Activated effector memory CD4-positive, alpha-beta T cell treated with anti-CD3 and anti-CD28 coated beads, Interleukin-2, amount 50 U/mL, for 16 hours (primary cell): Measurements from ENCODE around the gene WRNIP1.
A peak's percentile ranks its signal among the peaks of the same experiment; 100 is the strongest.

Experiments
- DNase-seq: peaks from one replicate; pipeline ENCODE4 v3.0.0-alpha.2; 2020

Gene WRNIP1

DNA sequence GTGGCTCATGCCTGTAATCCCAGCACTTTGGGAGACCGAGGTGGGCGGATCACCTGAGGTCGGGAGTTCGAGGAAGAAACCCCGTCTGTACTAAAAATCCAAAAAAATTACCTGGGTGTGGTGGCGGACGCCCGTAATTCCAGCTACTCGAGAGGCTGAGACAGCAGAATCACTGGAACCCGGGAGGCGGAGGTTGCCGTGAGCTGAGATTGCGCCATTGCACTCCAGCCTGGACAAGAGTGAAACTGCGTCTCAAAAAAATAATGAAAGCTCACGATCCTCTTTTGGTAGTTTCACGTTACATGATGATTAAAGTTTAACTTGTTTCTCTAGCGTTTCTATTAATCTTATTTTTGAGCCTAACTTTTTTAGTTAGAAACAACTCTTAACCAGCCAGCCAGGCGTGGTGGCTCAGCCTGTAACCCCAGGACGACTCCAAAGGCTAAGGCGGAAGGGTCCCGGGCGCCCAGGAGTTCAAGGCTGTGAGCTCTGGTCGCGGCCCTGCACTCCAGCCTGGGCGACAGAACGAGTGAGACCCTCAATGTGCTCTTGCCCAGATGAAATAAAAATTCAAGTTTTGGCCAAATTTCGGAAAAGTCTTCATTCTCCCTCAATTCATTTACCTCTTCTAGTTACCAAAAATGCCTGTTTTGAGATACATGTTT lies 1.2 kb upstream of the WRNIP1 start:
- DNase-seq = no peak

DNA sequence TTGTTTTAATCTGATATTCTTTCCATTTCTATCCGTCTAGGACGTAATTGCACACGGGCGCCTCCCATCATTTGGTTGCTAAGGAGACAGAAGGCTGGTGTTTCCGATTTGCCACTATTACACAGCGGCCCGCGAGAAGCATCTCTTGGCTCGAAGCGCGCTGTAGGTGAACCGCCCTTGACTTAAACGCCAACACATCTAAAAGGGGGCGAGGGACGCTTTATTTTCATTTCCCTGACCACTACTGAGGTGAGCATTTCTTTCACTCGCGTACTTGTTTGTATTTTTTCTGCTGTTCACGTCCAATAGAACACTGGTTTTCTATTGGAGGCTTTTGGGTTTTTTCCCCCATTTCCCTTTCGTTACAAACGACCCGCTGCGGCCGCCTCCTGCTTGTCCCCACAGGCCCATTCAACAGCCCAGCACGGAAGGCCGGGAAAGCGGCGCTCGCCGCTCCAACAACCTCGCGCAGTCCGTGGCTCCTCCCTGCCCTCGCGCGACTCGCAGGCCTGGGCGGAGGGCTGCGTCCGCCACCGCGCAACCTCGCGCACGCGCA lies 505 bp upstream of the WRNIP1 start:
- DNase-seq = peak; percentile 86

DNA sequence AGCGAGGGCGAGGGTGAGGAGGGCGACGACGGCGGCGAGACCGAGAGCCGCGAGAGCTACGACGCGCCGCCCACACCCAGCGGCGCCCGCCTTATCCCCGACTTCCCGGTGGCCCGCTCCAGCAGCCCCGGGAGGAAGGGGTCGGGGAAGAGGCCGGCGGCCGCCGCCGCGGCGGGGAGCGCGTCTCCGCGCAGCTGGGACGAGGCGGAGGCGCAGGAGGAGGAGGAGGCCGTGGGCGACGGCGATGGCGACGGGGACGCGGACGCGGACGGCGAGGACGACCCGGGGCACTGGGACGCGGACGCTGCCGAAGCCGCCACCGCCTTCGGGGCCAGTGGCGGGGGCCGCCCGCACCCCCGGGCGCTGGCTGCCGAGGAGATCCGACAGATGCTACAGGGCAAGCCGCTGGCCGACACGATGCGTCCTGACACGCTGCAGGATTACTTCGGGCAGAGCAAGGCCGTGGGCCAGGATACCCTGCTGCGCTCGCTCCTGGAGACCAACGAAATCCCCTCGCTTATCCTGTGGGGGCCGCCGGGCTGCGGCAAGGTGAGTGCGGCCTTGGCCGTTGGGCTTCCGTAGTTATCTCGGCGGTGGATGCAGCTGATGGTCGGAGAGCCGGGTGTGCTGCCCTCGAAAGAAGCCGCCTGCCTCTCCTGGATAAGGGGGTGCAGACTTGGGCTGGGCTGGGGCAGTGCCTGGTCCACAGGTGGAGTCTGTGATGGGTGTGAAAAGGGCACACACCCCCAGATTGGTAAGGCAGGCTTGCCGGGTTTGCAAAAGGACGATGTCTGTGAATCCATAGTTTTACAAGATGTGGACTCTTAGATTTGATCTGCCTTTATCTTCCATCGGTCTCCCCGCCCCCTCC lies 938 bp downstream of the WRNIP1 start:
- DNase-seq = peak; percentile 82

DNA sequence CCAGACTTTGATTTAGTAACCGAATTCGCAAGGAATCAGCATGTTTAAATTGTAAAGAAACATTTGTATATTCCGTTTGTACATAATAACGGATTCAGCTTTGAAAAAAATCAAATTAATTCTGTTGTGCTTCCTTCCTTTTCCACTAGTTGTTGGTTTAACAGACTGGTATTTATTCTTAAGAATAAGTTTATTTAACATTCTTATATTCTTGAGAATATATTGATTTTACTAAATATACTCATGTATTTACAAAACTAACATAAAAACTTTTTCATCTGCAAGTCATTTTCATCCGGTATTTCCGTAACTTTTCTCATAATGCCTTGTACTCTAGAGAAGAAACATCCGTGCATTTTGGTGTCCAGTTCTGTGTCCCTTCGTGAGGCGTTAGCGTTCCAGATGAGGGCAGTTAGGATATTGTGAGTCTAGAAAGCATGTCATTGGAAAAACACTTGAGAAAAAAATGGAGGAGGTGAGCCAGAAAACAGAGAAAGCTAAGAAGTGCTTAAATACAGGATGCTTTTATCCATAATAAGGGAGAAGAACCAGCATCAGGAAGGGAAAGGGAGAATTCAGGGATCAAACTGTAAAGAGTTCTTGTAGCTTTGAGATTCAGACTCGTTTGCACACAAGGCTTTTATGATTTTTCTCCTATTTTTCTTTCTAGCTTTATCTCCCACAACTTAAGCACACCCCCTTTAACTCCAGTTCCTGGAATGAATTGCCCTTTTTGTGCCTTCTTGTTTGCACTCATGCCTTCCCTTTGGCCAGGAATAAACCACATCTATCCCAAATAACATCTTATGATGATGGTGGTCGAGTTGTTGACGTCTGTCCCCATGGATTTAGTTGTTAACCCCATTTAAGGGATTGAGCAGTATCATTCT lies 1.8 kb downstream of the WRNIP1 start:
- DNase-seq = no peak

DNA sequence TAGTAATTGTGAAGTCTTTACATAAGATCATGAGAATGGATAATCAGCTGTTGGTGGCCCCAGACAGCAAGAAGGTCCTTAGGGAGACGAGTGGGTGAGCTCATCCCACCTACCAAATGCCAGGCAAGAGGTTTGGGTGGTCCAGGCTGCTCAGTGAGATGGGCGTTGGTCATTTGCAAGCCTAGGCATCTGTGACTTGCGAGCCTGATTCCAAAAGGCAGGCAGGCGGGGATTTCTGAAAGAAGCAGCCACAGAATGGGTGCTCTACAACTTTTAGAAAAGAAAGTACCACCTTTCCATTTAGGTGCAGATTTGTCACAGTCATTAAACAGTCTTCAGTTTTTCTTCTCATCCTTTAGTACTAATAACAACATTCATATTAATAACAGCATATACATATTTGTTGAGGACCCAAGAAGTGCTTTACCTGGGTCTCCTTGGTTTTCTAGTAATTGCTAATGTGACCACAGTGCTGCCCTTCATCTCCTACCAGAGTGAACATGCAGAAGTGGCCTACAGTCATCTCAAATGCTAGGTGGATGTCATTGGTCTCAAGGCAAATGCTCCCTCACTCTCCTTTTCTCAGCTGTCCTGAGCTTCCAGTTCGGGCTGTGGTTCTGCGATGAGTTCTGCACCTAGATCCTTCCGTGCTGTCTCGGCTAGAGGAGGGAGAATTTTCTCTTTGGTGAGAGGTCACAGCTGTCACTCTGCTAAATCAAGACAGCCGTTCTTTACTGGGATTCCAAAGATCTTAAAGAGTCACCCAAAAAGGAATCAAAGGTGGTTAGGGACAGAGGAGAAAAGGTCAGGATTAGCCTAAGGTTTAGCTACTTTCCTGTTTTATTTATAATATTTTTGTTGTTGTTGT lies 2.7 kb downstream of the WRNIP1 start:
- no peak for DNase-seq

DNA sequence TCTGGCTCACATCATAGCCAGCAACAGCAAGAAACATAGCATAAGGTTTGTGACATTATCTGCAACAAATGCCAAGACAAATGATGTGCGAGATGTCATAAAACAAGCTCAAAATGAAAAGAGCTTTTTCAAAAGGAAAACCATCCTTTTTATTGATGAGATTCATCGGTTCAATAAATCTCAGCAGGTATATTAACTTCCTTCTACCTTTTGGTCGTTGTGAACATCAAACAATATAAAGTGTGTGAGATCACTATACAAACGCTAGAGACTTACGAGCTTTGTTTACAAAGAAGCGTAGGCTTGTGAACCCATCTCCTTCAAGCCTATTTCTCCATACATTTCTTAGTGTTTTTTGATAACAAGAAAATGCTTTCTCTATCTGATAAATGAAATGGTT lies 3.5 kb downstream of the WRNIP1 start:
- no peak for DNase-seq

DNA sequence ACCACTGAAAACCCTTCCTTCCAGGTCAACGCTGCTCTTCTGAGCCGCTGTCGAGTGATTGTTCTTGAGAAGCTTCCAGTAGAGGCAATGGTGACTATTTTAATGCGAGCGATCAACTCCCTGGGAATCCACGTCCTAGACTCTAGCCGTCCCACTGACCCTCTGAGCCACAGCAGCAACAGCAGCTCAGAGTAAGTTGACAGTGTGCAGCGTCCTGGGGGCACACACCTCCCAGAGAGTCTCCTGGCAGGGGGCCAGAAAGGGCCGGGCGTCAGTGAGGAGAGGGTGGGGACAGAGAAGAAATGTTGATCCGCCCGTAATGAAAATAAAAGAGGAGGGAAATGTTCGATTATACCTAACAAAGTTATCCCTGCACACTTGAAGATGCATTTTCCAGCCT lies 5.0 kb downstream of the WRNIP1 start:
- no peak for DNase-seq

DNA sequence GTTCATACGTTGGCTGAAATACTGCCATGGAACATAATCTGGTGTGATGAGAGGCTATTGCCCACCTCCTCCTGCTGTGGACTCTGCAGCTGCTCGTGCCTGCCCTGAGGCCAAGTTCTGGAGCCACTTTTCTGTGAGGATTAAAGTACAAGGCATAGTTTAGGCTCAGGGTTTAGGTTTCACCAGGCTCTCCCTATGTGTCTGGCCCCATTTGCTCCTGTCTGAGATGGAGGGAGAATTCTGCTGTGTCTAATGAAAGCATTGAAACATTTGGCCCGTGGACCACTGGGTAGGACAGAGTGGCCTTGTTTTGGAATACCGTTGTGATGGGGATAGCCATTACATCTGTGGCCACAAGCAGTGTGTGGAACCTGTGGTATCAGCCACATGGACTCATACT lies 5.9 kb downstream of the WRNIP1 start:
- DNase-seq = no peak

DNA sequence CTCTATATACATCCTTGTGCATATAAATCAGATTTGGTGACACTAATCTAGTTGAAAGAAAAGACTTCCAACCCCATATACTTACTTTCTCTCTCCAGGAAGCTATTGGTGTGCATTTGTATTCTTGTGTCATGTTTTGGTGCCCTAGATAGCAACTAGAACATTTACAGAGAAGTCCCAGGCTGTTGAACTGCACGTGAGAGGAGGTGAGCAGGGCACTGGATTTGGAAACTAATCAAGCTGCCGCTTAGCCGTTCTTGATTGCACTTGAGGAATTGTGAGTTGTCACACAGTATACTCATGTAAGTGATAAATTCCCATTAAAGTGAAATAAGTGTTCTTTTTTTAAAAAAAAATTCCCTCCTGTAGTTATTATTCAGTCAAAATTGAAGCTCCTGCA lies 7.6 kb downstream of the WRNIP1 start:
- no peak for DNase-seq

DNA sequence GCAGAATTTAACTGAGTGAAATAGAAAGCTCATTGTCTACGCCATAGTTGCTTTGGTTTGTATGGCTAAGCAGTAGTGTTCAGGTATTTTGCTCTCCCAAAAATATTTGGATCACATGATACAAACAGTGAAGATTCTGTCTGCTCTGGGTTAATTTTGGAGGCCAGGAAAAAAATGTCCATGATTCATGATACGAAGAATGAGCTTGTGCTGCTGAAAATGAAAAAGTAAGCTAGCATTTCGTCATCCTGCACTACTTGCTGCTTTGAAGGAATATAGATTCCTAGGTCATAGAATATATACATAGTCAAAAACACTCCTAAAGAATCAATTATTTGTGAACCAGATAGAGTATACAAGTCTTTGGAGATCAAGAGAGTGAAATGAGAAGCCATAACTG lies 8.3 kb downstream of the WRNIP1 start:
- DNase-seq = no peak

DNA sequence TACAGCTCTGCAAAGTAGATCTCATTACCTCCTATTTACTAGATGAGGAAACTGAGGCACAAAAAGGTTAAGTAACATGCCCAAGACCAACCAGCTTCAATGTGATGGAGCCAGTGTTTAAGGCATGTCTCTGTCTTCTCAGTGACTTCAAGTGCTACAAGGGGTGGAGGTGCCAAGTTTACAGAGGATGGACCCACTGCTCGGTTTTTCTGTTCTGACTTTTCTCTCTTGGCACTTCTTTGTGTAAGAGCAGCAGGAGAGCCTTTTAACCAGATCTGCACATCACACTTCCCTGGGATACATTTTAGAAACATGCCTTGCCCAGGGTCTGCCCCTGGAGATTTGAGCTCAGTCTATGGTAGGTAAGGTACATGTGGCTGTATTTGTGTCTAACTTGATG lies 9.8 kb downstream of the WRNIP1 start:
- DNase-seq = no peak

DNA sequence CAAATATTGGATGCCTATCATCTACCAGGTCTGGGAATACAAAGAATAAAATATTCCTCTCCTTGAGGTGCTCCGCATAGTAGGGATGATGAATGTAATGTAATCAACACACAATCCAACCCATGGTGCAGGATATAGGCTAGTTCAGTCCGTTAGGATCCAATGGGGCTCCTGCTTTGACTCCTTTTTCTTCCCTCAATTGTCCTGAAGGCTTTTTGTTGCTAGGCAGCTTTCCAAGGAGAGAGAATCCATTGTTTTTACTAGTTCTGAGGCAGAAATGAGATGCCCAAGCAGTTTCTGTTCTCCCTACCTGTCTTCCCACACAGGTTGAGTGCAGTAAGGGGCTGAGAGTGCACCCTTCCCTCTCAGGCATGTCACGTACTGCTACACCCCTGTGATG lies 12.1 kb downstream of the WRNIP1 start:
- no peak for DNase-seq

DNA sequence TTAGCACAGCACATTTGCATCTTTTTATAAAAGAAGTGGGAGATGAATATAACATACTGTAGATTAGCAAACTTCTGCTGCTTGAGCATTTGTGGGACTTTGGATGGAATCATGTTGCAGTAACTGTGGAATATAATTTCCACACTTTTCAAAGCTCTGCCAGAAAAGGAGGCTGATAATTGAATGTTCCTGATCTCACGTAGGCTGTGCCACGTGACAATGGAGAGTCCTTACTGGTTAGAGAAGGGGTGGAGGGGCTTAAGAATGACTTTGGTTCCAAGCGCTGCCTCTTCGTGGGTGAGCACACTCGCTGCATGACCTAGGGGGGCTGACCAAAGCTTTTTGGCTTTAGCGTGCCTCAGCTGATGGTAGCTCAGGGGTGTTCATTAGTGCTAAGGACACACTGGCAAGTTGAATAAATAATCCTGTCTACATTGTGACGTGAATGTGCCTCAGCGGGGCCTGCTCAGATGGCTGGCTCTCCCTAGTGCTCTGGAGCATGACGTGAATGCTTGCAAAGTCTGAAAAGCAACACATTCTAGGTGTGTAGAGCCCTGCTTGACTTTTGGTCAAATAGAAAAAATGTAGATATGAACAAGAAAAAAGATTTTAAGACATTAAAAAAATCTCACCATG lies 15.0 kb downstream of the WRNIP1 start:
- no peak for DNase-seq

DNA sequence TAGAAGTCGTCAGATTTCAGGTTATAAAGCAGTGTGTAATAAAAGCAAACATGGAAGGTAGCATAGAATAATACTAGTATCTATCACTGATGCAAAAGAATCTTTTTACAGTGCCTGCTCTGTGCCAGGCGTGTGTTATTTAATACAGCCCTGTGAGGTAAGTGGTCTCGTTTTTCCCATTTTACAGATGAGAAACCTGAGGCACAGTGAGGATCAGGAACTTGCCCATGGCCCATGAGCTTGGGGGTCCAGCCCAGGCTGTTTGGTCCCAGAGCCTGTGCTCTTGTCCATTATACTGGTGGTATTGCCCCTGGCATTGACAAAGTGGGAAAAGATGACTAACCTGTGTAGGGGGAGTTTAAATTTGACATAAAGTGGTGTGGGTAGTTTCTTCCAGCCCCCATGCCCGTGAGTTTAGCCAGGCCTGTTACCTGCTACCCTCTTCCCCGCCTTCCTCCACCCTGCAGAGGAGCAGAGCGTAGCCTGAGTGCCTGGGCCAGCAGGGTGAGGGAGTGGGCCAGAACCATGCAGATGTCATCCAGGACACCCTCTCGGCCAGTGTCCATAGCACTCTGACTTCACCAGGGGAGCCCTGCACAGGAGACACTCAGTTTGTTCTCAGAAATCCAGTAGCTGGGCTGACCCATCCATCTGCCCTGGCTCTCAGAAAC lies 16.6 kb downstream of the WRNIP1 start:
- DNase-seq = no peak

DNA sequence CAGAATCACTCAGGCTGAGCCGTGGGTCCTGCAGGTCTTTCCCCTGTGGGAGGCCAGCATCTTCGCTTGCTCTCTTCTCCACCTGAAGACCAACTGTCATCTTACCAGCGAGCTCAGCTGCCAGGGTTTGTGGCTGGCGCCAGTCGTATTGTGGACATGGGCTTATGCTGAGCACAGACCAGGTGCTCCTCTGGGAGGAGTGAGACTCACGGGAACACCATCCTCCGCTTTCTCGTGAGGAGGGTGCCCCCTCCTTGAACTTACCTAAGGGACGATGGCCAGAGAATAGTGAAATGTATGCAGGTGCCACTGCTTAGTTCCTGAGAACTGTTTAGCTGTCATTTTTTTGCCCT lies 17.1 kb downstream of the WRNIP1 start:
- DNase-seq = no peak

DNA sequence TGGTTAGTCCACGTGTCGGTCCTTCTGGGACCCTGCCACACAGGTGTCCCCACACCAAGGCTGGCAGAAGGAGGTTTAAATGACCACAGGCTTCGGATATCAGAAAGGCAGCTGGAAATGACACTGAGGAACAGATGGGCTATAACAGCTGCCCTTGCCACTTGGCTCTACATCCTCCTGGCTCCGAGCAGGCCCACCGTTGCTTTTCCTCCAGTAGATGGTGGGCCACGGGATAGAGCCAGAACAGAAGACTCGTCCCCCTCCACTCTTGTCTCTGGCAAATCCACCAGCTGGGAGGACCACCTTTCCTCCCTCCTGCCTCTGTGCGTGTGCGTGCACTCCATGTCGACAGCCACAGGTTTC lies 17.6 kb downstream of the WRNIP1 start:
- no peak for DNase-seq

DNA sequence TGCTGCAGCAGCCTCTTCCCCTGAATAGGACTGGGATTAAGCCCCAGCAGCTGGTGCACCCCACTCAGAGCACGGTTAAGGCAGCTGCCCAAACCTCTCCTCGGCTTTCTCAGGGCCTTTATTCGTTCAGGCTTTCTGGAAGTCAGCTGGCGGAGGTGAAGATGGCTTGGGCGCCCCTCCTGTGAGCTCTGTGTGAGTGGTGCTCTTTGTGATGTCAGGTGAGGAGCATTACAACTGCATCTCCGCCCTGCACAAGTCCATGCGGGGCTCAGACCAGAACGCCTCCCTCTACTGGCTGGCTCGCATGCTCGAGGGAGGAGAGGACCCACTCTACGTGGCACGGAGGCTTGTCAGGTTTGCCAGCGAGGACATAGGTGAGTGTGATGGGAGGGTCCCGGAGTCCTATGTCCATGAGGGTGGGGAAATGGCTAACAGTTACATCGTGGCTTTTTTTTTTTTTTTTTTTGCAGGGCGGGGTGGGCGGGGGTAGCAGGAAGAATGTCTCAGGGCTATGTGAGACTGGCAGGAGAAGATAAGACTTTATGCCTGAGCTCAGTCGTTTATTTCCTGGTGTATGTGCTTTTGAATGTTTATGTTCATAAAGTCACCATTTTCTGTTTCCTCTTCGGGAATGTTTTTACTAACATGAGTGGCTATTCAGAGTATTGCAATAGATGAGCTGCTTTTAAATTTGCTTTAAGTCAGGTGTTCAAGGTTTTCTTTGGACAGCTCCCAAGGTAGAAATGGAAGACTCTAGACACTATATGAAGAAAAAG lies 18.2 kb downstream of the WRNIP1 start:
- no peak for DNase-seq

DNA sequence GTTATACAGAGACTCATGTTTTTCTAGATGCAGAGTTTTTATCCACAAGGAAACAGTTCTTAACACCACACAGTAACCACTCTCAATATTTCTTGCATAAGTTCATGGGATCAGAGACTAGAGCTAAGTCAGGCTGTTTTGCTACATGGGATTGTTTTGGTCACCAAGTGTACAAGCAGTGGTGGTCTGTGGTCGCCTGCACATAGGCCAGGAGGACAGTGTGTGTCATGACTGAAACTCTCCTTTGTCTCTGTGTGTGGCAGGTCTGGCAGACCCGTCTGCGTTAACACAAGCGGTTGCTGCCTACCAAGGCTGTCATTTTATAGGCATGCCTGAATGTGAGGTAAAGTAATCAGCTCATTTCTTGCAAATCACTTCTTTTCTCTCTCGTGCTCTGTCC lies 18.9 kb downstream of the WRNIP1 start:
- no peak for DNase-seq

DNA sequence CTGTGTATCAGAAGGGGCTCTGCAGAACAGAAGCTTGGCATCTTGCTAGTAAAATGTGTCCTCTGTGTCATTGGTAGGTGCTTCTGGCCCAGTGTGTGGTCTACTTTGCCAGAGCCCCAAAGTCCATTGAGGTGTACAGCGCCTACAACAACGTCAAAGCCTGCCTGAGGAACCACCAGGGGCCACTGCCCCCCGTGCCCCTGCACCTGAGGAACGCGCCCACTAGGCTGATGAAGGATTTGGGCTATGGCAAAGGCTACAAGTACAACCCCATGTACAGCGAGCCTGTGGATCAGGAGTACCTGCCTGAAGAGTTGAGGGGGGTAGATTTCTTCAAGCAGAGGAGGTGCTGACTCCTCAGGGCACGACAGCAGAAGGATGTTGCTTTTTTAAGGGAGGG lies 19.7 kb downstream of the WRNIP1 start:
- DNase-seq = no peak

DNA sequence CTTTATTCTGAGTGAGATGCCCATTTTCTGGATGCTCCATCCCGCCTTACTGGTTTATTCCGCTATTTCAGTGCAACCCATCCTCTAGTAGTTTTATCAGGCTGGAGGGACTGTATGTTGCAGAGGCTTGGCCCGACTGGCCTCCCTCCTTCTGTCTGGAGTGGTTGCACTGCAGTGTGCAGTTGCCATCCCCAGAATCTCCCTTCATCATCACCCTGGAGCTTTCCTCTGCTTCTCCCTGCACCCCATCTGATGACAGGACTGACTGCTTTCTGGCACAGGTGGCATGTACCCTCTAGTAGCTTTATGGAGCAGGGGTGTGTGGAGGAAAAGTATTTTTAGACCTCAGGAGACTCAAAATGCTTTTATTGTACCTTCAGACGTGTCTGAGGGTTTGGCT lies 21.1 kb downstream of the WRNIP1 start:
- DNase-seq = no peak
